ENCODE results near the gene MBD4.
"Not testable (repeated sequence)": the region's sequence is repeated elsewhere in the genome, so short reads cannot be mapped to it uniquely, and the experiment has no call there.

Gene MBD4

DNA sequence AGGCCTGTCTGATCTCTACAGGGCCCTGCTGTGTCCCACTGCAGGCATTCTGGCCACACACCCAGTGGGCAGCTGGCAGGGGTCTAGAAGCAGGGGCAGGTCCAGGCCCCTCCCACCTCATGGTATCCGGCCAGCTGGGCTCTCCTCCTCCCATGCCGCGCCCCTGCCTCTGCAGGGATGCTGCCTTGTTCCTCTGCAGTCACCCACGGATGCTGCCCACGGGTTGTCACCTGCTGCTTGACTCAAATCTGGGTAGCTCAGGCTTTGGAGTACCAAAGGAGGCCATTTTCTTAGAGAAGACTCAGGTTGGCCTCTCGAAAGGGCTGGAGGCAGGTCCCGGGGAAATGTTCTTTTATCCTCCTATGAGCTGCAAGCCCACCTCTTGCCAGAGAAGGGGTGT is 36.3 kb downstream of the MBD4 start:
- DNase-seq = no peak

GRCh38 chr3:129402616-129403015 is 37.1 kb downstream of the MBD4 start:
- DNase-seq = no peak

DNA sequence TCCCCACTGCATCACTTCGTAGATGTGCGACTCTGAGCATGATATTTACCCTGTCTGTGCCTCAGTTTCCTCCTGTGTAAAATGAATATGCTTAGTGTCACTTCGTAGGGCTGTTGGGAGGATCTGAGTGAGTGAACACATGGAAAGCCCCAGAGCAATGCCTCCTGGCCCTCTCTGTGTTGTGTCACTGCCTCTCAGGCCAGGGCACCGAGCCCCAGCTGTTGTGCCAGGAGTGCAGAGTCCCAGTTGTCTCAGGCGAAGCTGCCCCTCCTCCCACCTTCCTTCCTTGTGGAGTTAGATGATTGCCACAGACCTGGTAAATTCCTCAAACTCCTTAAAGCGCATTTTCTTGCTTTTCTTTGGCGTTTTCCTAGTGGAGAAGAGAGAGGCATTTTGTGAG is 37.5 kb downstream of the MBD4 start:
- no peak for DNase-seq

- DNase-seq = peak in 1 of 2 experiments; percentile 42
Measured at GRCh38 chr3:129399895-129400357, 39.8 kb downstream of the MBD4 start.

GRCh38 chr3:129399145-129399894 is 40.4 kb downstream of the MBD4 start:
- peak; percentile 95 to 99 for DNase-seq

DNA sequence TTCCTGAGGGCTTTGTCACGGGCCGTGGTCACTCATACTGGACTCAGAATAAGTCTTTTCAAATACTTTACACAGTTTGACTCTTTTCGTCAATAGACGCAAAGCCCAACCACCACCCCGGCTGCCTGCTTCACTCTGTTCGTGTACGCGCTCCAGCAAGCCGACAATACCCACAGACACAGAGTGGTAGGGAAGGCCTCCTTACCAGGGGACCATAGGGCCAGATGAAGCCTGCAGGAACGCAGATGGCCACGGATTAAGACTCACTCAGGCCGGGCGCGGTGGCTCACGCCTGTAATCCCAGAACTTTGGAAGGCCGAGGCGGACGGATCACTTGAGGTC is 41.0 kb downstream of the MBD4 start:
- no peak for DNase-seq

- not testable (repeated sequence) for DNase-seq
Measured at GRCh38 chr3:129393760-129394564, 45.8 kb downstream of the MBD4 start.

DNA sequence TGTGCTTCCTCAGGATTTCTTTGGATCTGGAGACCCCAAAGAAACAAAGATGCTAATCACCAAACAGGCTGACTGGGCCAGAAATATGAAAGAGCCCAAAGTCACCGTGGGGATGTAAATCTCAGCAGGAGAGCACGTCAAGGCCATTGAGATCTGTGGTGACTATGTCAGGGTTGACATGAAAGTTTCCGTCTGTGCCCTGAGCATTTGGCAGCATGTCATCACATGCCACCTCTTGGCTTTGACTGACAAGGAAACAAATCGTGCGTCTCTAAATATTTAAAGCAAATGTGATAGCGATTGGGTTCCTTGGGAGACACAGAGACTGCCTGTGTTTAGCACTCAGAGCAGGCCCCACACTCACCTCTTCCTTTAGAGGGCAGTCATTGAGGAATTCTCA is 46.5 kb downstream of the MBD4 start:
- DNase-seq = no peak

- DNase-seq = not testable (repeated sequence)
Measured at GRCh38 chr3:129392106-129392887, 47.5 kb downstream of the MBD4 start.

- DNase-seq = not testable (repeated sequence)
Measured at GRCh38 chr3:129391583-129391982, 48.2 kb downstream of the MBD4 start.

DNA sequence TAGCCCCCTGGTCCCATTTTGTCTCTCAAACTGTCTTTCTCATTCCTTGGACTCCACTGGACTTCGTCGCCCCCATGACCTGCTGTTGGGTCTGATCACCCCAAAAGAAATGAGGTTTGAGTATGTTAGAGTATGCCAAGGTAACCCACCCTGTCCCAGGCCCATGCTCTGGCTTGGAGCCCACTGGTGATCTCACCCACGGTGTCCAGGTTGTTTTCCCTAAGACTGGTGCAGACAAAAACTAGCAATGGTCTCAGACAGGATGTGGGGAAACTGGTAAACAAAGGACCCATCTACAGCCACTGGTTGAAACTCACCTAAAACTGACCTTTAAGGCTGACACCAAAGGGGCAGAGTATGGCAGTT is 50.2 kb downstream of the MBD4 start:
- no peak for DNase-seq

- DNase-seq = not testable (repeated sequence)
Measured at GRCh38 chr3:129388791-129389571, 50.8 kb downstream of the MBD4 start.

- no peak for DNase-seq
Measured at GRCh38 chr3:129387487-129387886, 52.3 kb downstream of the MBD4 start.

DNA sequence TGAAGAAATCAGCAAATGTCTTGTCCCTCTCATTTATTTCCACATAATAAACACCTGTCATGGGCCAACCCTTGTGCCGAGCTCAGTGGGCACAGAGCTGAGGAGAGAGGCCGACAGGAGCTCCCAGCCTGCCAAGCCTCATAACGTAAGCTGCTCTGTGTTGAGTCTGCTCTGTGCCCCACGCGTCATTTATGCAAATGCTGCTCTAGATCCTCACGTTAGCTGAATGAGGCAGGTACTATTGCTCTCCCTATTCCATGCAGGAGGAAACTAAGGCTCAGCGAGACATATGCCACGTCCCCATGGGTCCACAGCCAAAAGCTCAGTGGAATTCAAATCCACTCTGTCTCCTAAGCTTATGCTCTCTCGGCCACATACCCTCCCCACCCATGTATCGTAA is 52.8 kb downstream of the MBD4 start:
- DNase-seq = no peak

DNA sequence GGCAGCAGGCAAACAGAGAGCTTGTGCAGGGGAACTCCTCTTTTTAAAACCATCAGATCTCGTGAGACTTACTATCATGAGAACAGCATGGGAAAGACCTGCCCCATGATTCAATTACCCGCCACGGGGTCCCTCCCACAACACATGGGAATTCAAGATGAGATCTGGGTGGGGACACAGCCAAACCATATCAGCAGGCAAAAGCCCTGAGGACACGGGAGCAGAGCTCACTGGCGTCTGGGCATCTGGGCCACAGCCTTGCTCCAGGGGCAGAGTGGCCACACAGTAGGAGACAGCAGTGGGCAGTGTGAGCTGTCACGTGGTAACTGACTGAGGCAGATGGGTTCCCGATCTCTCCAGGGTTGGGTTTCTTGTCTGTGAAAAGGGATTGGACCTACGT is 54.2 kb downstream of the MBD4 start:
- not testable (repeated sequence) for DNase-seq

GRCh38 chr3:129384594-129385323 is 55.0 kb downstream of the MBD4 start:
- no peak for DNase-seq

DNA sequence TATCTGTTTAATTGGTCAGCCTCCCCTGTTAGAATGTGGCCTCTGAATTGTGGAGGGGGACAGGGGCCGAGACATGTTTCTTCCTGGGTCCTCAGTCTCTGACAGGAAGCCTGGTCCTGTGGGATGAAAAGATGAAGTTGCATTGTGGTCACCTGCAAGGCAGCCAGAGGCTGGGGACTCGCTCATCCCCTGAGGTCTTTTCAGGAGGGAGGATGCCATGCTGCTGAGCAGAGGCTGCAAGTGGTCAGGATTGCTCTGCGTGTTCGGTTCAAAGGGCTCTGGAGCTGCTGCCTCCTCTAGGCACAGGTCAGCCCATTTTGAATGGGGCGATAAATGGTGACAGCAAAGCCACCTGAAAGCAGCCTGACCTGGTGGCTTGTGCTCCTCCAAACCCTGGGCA is 55.6 kb downstream of the MBD4 start:
- DNase-seq = not testable (repeated sequence)

- peak; percentile 75 to 81 for DNase-seq
Measured at GRCh38 chr3:129383292-129383860, 56.4 kb downstream of the MBD4 start.

DNA sequence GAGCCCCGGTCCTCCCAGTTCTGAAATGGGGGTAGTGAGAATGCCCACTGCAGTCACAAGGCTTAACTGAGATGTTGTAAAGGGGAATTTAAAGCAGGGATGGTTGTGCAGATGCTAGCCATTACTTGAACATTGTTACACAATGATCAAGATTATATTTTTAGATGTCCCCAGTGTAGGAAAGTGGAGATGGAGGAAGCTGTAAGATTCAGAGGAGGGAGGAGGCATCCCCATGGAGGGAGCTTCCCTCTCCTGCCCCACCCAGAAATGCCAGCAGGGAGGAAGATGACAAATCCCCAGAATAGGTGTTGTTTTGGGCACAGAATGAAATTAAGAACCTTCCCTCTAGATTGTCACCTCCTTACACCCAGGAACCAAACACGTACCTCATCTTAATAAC is 57.4 kb downstream of the MBD4 start:
- no peak for DNase-seq
